ENCODE measurements around the gene TTF2. TPM values are rescaled to one million over a fixed set of nuclear protein-coding genes. Genes with fewer than 3 reads are reported as not detected.

TTF2 gene
- total and polyA plus RNA-seq, 4 experiments from 2014 or later, result 5.7 to 29.5 (median 20.2) TPM

GRCh38 chr1:117087686-117088085 lies 27.6 kb downstream of the TTF2 start:
- no peaks in the 10 kb centered on the region for H3K9me3 Mint-ChIP-seq

GRCh38 chr1:117089996-117090395 lies 29.9 kb downstream of the TTF2 start:
- Mint-ChIP-seq H3K4me1 (peaks cover 1 to 8% (median 4%) of the 10 kb centered on the region in 4 donors), H3K9me3 (no peaks in the 10 kb centered on the region), H3K27me3 (no peaks in the 10 kb centered on the region), H3K4me3 (no peak overlapping the region), H3K27ac (peak overlapping the region in 1 of 7 donors; percentile 25), H3K36me3 (peaks cover 45 to 63% of the 10 kb centered on the region in 2 donors)
- POLR2A ChIA-PET (ENCODE audit: partially characterized antibody), result interaction anchor here (0.7 kb wide), 1 partner anchor 569 kb away, joined by 3 read pairs; no protein-coding TSS in a partner anchor
- Histone ChIP-seq H3K4me3 (ENCODE audit: low read length in 2 of 2) (no peak overlapping the region), H3K4me1 (ENCODE audit: insufficient read depth, low read length) (peaks cover 7% of the 10 kb centered on the region), H3K9me3 (ENCODE audit: control insufficient read depth in 1 of 2, low read length in 2 of 2) (no peaks in the 10 kb centered on the region), H3K27ac (ENCODE audit: low read depth, low read length) (no peak overlapping the region), H3K27me3 (ENCODE audit: insufficient read depth, low read length) (no peaks in the 10 kb centered on the region), H3K36me3 (ENCODE audit: insufficient read depth, low read length) (peaks cover 22% of the 10 kb centered on the region)
- CTCF ChIA-PET (ENCODE audit: partially characterized antibody), result interaction anchor here (1.3 kb wide), 1 partner anchor 25 kb away, joined by 3 read pairs; no protein-coding TSS in a partner anchor
- no peak for DNase-seq
- intact Hi-C loops (cut with micrococcal nuclease), result no loop called here

More at GRCh38 chr1:117087686-117088085, 27.6 kb downstream of the TTF2 start:
- H3K27me3 Mint-ChIP-seq, result no peaks in the 10 kb centered on the region
- Histone ChIP-seq H3K36me3 (ENCODE audit: insufficient read depth, low read length) (peaks cover 27% of the 10 kb centered on the region), H3K9me3 (ENCODE audit: control insufficient read depth in 1 of 2, low read length in 2 of 2) (no peaks in the 10 kb centered on the region), H3K4me3 (ENCODE audit: low read length in 2 of 2) (no peak overlapping the region), H3K4me1 (ENCODE audit: insufficient read depth, low read length) (no peaks in the 10 kb centered on the region), H3K27me3 (ENCODE audit: insufficient read depth, low read length) (no peaks in the 10 kb centered on the region), H3K27ac (ENCODE audit: low read depth, low read length) (no peak overlapping the region)
- ChIA-PET POLR2A (ENCODE audit: partially characterized antibody) (no interaction called here), CTCF (ENCODE audit: partially characterized antibody) (no interaction called here)
- peaks cover 53 to 62% of the 10 kb centered on the region in 2 donors for H3K36me3 Mint-ChIP-seq
- intact Hi-C loops (cut with micrococcal nuclease), result no loop called here
- no peak for DNase-seq
- H3K27ac Mint-ChIP-seq, result peak overlapping the region in 1 of 7 donors; percentile 68
- no peak overlapping the region for H3K4me3 Mint-ChIP-seq
- H3K4me1 Mint-ChIP-seq, result no peaks in the 10 kb centered on the region

- CTCF ChIA-PET (ENCODE audit: partially characterized antibody), result interaction anchor here (1.2 to 2.3 kb wide), 4 partner anchors 10 to 368 kb away, joined by 3 to 6 read pairs (median 4); no protein-coding TSS in a partner anchor
- DNase-seq, result no peak
- peak overlapping the region in 2 of 7 donors; percentile 29 to 57 for H3K27ac Mint-ChIP-seq
These were observed 32.5 kb downstream of the TTF2 start for GRCh38 chr1:117092594-117092993.

GRCh38 chr1:117093091-117093534 lies 33.0 kb downstream of the TTF2 start:
- Mint-ChIP-seq H3K4me1 (peaks cover 1 to 8% (median 4%) of the 10 kb centered on the region in 4 donors), H3K9me3 (no peaks in the 10 kb centered on the region), H3K36me3 (peaks cover 58 to 71% of the 10 kb centered on the region in 2 donors), H3K4me3 (no peak overlapping the region), H3K27ac (no peak overlapping the region), H3K27me3 (no peaks in the 10 kb centered on the region)
- DNase-seq, result no peak
- Histone ChIP-seq H3K4me1 (ENCODE audit: insufficient read depth, low read length) (peaks cover 7% of the 10 kb centered on the region), H3K36me3 (ENCODE audit: insufficient read depth, low read length) (peaks cover 22% of the 10 kb centered on the region), H3K4me3 (ENCODE audit: low read length in 2 of 2) (no peak overlapping the region), H3K27me3 (ENCODE audit: insufficient read depth, low read length) (no peaks in the 10 kb centered on the region), H3K9me3 (ENCODE audit: control insufficient read depth in 1 of 2, low read length in 2 of 2) (no peaks in the 10 kb centered on the region), H3K27ac (ENCODE audit: low read depth, low read length) (no peak overlapping the region)
- intact Hi-C loops (cut with micrococcal nuclease), result no loop called here
- POLR2A ChIA-PET (ENCODE audit: partially characterized antibody), result interaction anchor here (1.2 to 1.3 kb wide), 2 partner anchors 26 to 33 kb away, joined by 3 to 5 read pairs; partner anchors contain the start of gene TTF2
- CTCF ChIA-PET (ENCODE audit: partially characterized antibody), result interaction anchor here (0.9 to 2.3 kb wide), 5 partner anchors 11 to 368 kb away, joined by 3 to 6 read pairs (median 3); partner anchors contain the start of gene TTF2

More at GRCh38 chr1:117092594-117092993, 32.5 kb downstream of the TTF2 start:
- H3K27me3 ChIP-seq (ENCODE audit: insufficient read depth, low read length), result no peaks in the 10 kb centered on the region
- H3K4me3 ChIP-seq (ENCODE audit: low read length in 2 of 2), result no peak overlapping the region
- POLR2A ChIA-PET (ENCODE audit: partially characterized antibody), result interaction anchor here (1.2 to 1.3 kb wide), 2 partner anchors 11 to 33 kb away, joined by 3 to 5 read pairs; partner anchors contain the start of gene TTF2
- Mint-ChIP-seq H3K27me3 (no peaks in the 10 kb centered on the region), H3K36me3 (peaks cover 57 to 68% of the 10 kb centered on the region in 2 donors), H3K4me3 (no peak overlapping the region), H3K9me3 (no peaks in the 10 kb centered on the region), H3K4me1 (peaks cover 1 to 8% (median 4%) of the 10 kb centered on the region in 4 donors)
- H3K9me3 ChIP-seq (ENCODE audit: control insufficient read depth in 1 of 2, low read length in 2 of 2), result no peaks in the 10 kb centered on the region
- H3K36me3 ChIP-seq (ENCODE audit: insufficient read depth, low read length), result peaks cover 22% of the 10 kb centered on the region
- no peak overlapping the region for H3K27ac ChIP-seq (ENCODE audit: low read depth, low read length)
- intact Hi-C loops (cut with micrococcal nuclease), result no loop called here
- peaks cover 7% of the 10 kb centered on the region for H3K4me1 ChIP-seq (ENCODE audit: insufficient read depth, low read length)

GRCh38 chr1:117093870-117094621 lies 33.9 kb downstream of the TTF2 start:
- H3K27ac ChIP-seq (ENCODE audit: low read depth, low read length), result no peak overlapping the region
- POLR2A ChIA-PET (ENCODE audit: partially characterized antibody), result interaction anchor here (1.2 to 1.3 kb wide), 3 partner anchors 27 to 34 kb away, joined by 3 to 5 read pairs (median 4); partner anchors contain the start of gene TTF2
- CTCF ChIA-PET (ENCODE audit: partially characterized antibody), result interaction anchor here (0.7 to 1.0 kb wide), 3 partner anchors 26 to 421 kb away, joined by 3 to 4 read pairs (median 3); partner anchors contain the start of gene TTF2
- H3K27me3 ChIP-seq (ENCODE audit: insufficient read depth, low read length), result no peaks in the 10 kb centered on the region
- Mint-ChIP-seq H3K9me3 (no peaks in the 10 kb centered on the region), H3K4me3 (no peak overlapping the region), H3K4me1 (peaks cover 1 to 8% (median 4%) of the 10 kb centered on the region in 4 donors), H3K27me3 (no peaks in the 10 kb centered on the region), H3K27ac (peak overlapping the region in 6 of 7 donors; percentile 6 to 47 (median 26)), H3K36me3 (peaks cover 58 to 75% of the 10 kb centered on the region in 2 donors)
- H3K4me1 ChIP-seq (ENCODE audit: insufficient read depth, low read length), result peaks cover 7% of the 10 kb centered on the region
- peaks cover 22% of the 10 kb centered on the region for H3K36me3 ChIP-seq (ENCODE audit: insufficient read depth, low read length)
- intact Hi-C loops (cut with micrococcal nuclease), result no loop called here
- no peaks in the 10 kb centered on the region for H3K9me3 ChIP-seq (ENCODE audit: control insufficient read depth in 1 of 2, low read length in 2 of 2)
- no peak overlapping the region for H3K4me3 ChIP-seq (ENCODE audit: low read length in 2 of 2)
- peak; percentile 10 to 50 (median 28) for DNase-seq

GRCh38 chr1:117094841-117095604 lies 34.9 kb downstream of the TTF2 start:
- Histone ChIP-seq H3K4me3 (ENCODE audit: low read length in 2 of 2) (no peak overlapping the region), H3K27ac (ENCODE audit: low read depth, low read length) (no peak overlapping the region), H3K27me3 (ENCODE audit: insufficient read depth, low read length) (no peaks in the 10 kb centered on the region), H3K36me3 (ENCODE audit: insufficient read depth, low read length) (peaks cover 22% of the 10 kb centered on the region), H3K4me1 (ENCODE audit: insufficient read depth, low read length) (peaks cover 7% of the 10 kb centered on the region), H3K9me3 (ENCODE audit: control insufficient read depth in 1 of 2, low read length in 2 of 2) (no peaks in the 10 kb centered on the region)
- Mint-ChIP-seq H3K27me3 (no peaks in the 10 kb centered on the region), H3K9me3 (no peaks in the 10 kb centered on the region), H3K27ac (peak overlapping the region in 2 of 7 donors; percentile 12 to 21), H3K36me3 (peaks cover 62 to 79% of the 10 kb centered on the region in 2 donors), H3K4me3 (no peak overlapping the region), H3K4me1 (peaks cover 1 to 8% (median 4%) of the 10 kb centered on the region in 4 donors)
- CTCF ChIA-PET (ENCODE audit: partially characterized antibody), result interaction anchor here (0.9 kb wide), 1 partner anchor 33 kb away, joined by 3 read pairs; no protein-coding TSS in a partner anchor
- POLR2A ChIA-PET (ENCODE audit: partially characterized antibody), result interaction anchor here (1.2 kb wide), 1 partner anchor 34 kb away, joined by 4 read pairs; no protein-coding TSS in a partner anchor
- intact Hi-C loops (cut with micrococcal nuclease), result no loop called here
- DNase-seq, result no peak

All from CD4-positive, alpha-beta memory T cell (primary cell).